ENCODE data around the gene FAM120A.

- no peak for TF ChIP-seq CTCF (IDR thresholded peaks at IDR 0.05)
- no peak for TF ChIP-seq POLR2A (IDR thresholded peaks at IDR 0.05)
- TF ChIP-seq EP300 (IDR thresholded peaks at IDR 0.05): no peak
These were observed 144.0 kb downstream of the FAM120A start for GRCh38 chr9:93595461-93595860.
